HG02938 (cell line): Measurements from ENCODE around the gene CDC42BPB.
"Not testable (repeated sequence)": the region's sequence is repeated elsewhere in the genome, so short reads cannot be mapped to it uniquely, and the experiment has no call there.

Source experiments
- ATAC-seq: cut with Tn5 transposase; IDR thresholded peaks from one replicate; pipeline ENCODE4 v1.9.1; 2021; ENCODE audit warnings: mild to moderate bottlenecking, moderate library complexity; ENCODE audit not compliant: unreplicated experiment

The CDC42BPB gene

GRCh38 chr14:103052407-103052806 is 4.9 kb downstream of the CDC42BPB start:
- ATAC-seq = no peak

GRCh38 chr14:103050935-103051334 is 6.4 kb downstream of the CDC42BPB start:
- no peak for ATAC-seq

GRCh38 chr14:103047453-103047852 is 9.9 kb downstream of the CDC42BPB start:
- ATAC-seq = not testable (repeated sequence)

GRCh38 chr14:103045371-103045869 is 11.9 kb downstream of the CDC42BPB start:
- no peak for ATAC-seq

- no peak for ATAC-seq
These were observed 13.9 kb downstream of the CDC42BPB start for GRCh38 chr14:103043257-103044015.

- ATAC-seq = no peak
These were observed 15.9 kb downstream of the CDC42BPB start for GRCh38 chr14:103041464-103041863.

- ATAC-seq = no peak
These were observed 23.7 kb downstream of the CDC42BPB start for GRCh38 chr14:103033681-103034096.

- ATAC-seq = no peak
These were observed 25.4 kb downstream of the CDC42BPB start for GRCh38 chr14:103031956-103032355.

GRCh38 chr14:103031566-103031911 is 25.8 kb downstream of the CDC42BPB start:
- ATAC-seq = no peak

GRCh38 chr14:103030741-103031565 is 26.4 kb downstream of the CDC42BPB start:
- ATAC-seq = no peak

- ATAC-seq = no peak
These were observed 27.4 kb downstream of the CDC42BPB start for GRCh38 chr14:103029936-103030335.

- ATAC-seq = no peak
These were observed 28.6 kb downstream of the CDC42BPB start for GRCh38 chr14:103028772-103029171.

GRCh38 chr14:103028161-103028767 is 29.1 kb downstream of the CDC42BPB start:
- no peak for ATAC-seq

- no peak for ATAC-seq
These were observed 29.9 kb downstream of the CDC42BPB start for GRCh38 chr14:103027451-103027850.

- no peak for ATAC-seq
These were observed 30.4 kb downstream of the CDC42BPB start for GRCh38 chr14:103026988-103027387.

- ATAC-seq = not testable (repeated sequence)
These were observed 31.2 kb downstream of the CDC42BPB start for GRCh38 chr14:103026196-103026595.

- no peak for ATAC-seq
These were observed 33.4 kb downstream of the CDC42BPB start for GRCh38 chr14:103023881-103024473.

GRCh38 chr14:103022685-103023044 is 34.7 kb downstream of the CDC42BPB start:
- no peak for ATAC-seq

- no peak for ATAC-seq
These were observed 35.2 kb downstream of the CDC42BPB start for GRCh38 chr14:103022002-103022684.

GRCh38 chr14:103021684-103022001 is 35.7 kb downstream of the CDC42BPB start:
- ATAC-seq = no peak
